OCI-LY7 (cell line): ENCODE measurements around the gene ZNF200. TPM values are rescaled to one million over a fixed set of nuclear protein-coding genes. Genes with fewer than 3 reads are reported as not detected.

Experiments
- BruUV-seq: library from RNA; stranded (reverse); fragments of 400-500 nt; replicated peaks from 2 replicates; lab custom pipeline; 2021; lab: Mats Ljungman, UMichigan
- CTCF ChIA-PET: fragments of 300-600 bp; sonication (Branson Sonifier 250); formaldehyde crosslinking; loops from one replicate; lab custom pipeline; 2022; ENCODE audit warnings: antibody characterized with exemption; ENCODE audit not compliant: unreplicated experiment; lab: Charles Lee
- POLR2A ChIA-PET: fragments of 300-600 bp; sonication (Branson Sonifier 250); formaldehyde crosslinking; loops from one replicate; lab custom pipeline; 2022; ENCODE audit warnings: antibody characterized with exemption; lab: Charles Lee
- DNase-seq: peaks from one replicate; pipeline ENCODE4 v3.0.0-alpha.2; 2015; ENCODE audit warnings: low spot score
- H2AFZ ChIP-seq: fragments of 200-600 bp; sonication (generic), shearing (Covaris generic); 2 replicates; pipeline ENCODE4 v1.6.1; 2014; ENCODE audit warnings: mild to moderate bottlenecking, antibody characterized with exemption, low read length, moderate library complexity
- H3K27ac ChIP-seq: fragments of 200-600 bp; sonication (generic); 2 replicates; pipeline ENCODE4 v1.5.1; 2014; ENCODE audit warnings: mixed run types, low read depth, mild to moderate bottlenecking, moderate library complexity, low read length, inconsistent platforms; ENCODE audit not compliant: poor library complexity, severe bottlenecking
- H3K36me3 ChIP-seq: fragments of 200-600 bp; sonication (generic); 2 replicates; pipeline ENCODE4 v1.6.1; 2014; ENCODE audit warnings: mild to moderate bottlenecking, antibody characterized with exemption, low read length, moderate library complexity, mixed read lengths; ENCODE audit not compliant: insufficient read depth
- H3K4me1 ChIP-seq: fragments of 200-600 bp; sonication (generic); 2 replicates; pipeline ENCODE4 v1.5.1; 2014; ENCODE audit warnings: mild to moderate bottlenecking, low read length; ENCODE audit not compliant: insufficient read depth, poor library complexity, severe bottlenecking
- H3K4me2 ChIP-seq: fragments of 200-600 bp; sonication (generic); 2 replicates; pipeline ENCODE4 v1.6.1; 2014; ENCODE audit warnings: mild to moderate bottlenecking, low read length
- H3K4me3 ChIP-seq: fragments of 200-600 bp; sonication (generic); 2 replicates; pipeline ENCODE4 v1.5.1; 2014; ENCODE audit warnings: mild to moderate bottlenecking, low read depth, low read length; ENCODE audit not compliant: poor library complexity, severe bottlenecking
- H3K79me2 ChIP-seq: fragments of 200-600 bp; sonication (generic); 2 replicates; pipeline ENCODE4 v1.6.1; 2016; ENCODE audit warnings: low read depth, mild to moderate bottlenecking, low read length, moderate library complexity, mixed read lengths; ENCODE audit not compliant: insufficient read depth
- H3K9me2 ChIP-seq: fragments of 200-600 bp; sonication (generic); 2 replicates; pipeline ENCODE4 v1.6.1; 2016; ENCODE audit warnings: mild to moderate bottlenecking, low read length, mixed read lengths; ENCODE audit not compliant: insufficient read depth
- H3K9me3 ChIP-seq: fragments of 200-600 bp; sonication (generic); 2 replicates; pipeline ENCODE4 v1.6.1; 2014; ENCODE audit warnings: mild to moderate bottlenecking, mixed run types, low read length, mixed read lengths
- H4K20me1 ChIP-seq: fragments of 200-600 bp; sonication (generic); 2 replicates; pipeline ENCODE4 v1.6.1; 2014; ENCODE audit warnings: mild to moderate bottlenecking, antibody characterized with exemption, low read length, moderate library complexity, mixed read lengths; ENCODE audit not compliant: insufficient read depth
- CTCF ChIP-seq: fragments of 200-600 bp; sonication (generic); conservative IDR thresholded peaks from 2 replicates; pipeline ENCODE4 v1.5.1; 2014; ENCODE audit warnings: mild to moderate bottlenecking, antibody characterized with exemption, low read length, moderate library complexity, mixed read lengths
- EZH2phosphoT487 ChIP-seq: fragments of 200-600 bp; sonication (generic); IDR thresholded peaks from 2 replicates; pipeline ENCODE4 v1.6.1; 2018; ENCODE audit warnings: low read depth, borderline replicate concordance, mild to moderate bottlenecking, mixed run types, antibody characterized with exemption, low read length, moderate library complexity, mixed read lengths
- intact Hi-C: fragments of 100-400 bp; cut with micrococcal nuclease; formaldehyde crosslinking; loops from one replicate; pipeline ENCODE4 v1.10.0; 2022; ENCODE audit not compliant: unreplicated experiment
- total RNA-seq, 2 experiments: library from RNA; depleted of rRNA in 1 of 2; stranded (reverse); fragments of >200 nt in 1 of 2; shearing (Covaris generic) in 1 of 2; gene quantifications; 2 replicates each; pipeline ENCODE4 v1.2.3, GENCODE V29; 2014 to 2022

Gene ZNF200
- total RNA-seq, 2 experiments from 2014 or later = 13.9 to 19.8 TPM

- Histone ChIP-seq H3K4me2 (peak overlapping the region; percentile 26; the same call in 1 of the 2 replicates), H3K4me1 (no peaks in the 10 kb centered on the region), H3K9me3 (no peaks in the 10 kb centered on the region), H3K27ac (no peak overlapping the region), H3K4me3 (no peak overlapping the region), H2AFZ (no peak overlapping the region), H4K20me1 (no peaks in the 10 kb centered on the region), H3K9me2 (no peaks in the 10 kb centered on the region), H3K79me2 (no peaks in the 10 kb centered on the region), H3K36me3 (no peaks in the 10 kb centered on the region)
- no peak for TF ChIP-seq CTCF
- TF ChIP-seq EZH2phosphoT487 = no peak
- POLR2A ChIA-PET = no interaction called here
- BruUV-seq = no TSS peak
- CTCF ChIA-PET = no interaction called here
- intact Hi-C loops = no loop called here
- no peak for DNase-seq
Measured at GRCh38 chr16:3188925-3189825, 45.8 kb downstream of the ZNF200 start.

GRCh38 chr16:3188675-3188924, 46.4 kb downstream of the ZNF200 start:
- DNase-seq = no peak
- no peak for TF ChIP-seq CTCF
- no peak for TF ChIP-seq EZH2phosphoT487
- intact Hi-C loops = no loop called here
- no peaks in the 10 kb centered on the region for H4K20me1 ChIP-seq
- no TSS peak for BruUV-seq
- no peaks in the 10 kb centered on the region for H3K36me3 ChIP-seq
- H3K4me2 ChIP-seq = peak overlapping the region; percentile 26; the same call in 1 of the 2 replicates
- ChIA-PET POLR2A (no interaction called here), CTCF (no interaction called here)
- H2AFZ ChIP-seq = no peak overlapping the region
- H3K9me2 ChIP-seq = no peaks in the 10 kb centered on the region
- H3K4me1 ChIP-seq = no peaks in the 10 kb centered on the region
- no peak overlapping the region for H3K27ac ChIP-seq
- no peaks in the 10 kb centered on the region for H3K79me2 ChIP-seq
- H3K9me3 ChIP-seq = no peaks in the 10 kb centered on the region
- no peak overlapping the region for H3K4me3 ChIP-seq
